GM21529 (cell line): ENCODE data around the gene TTC16.

Experiments
- ATAC-seq: cut with Tn5 transposase; IDR thresholded peaks from one replicate; pipeline ENCODE4 v1.9.1; 2021; ENCODE audit not compliant: unreplicated experiment

TTC16 gene

DNA sequence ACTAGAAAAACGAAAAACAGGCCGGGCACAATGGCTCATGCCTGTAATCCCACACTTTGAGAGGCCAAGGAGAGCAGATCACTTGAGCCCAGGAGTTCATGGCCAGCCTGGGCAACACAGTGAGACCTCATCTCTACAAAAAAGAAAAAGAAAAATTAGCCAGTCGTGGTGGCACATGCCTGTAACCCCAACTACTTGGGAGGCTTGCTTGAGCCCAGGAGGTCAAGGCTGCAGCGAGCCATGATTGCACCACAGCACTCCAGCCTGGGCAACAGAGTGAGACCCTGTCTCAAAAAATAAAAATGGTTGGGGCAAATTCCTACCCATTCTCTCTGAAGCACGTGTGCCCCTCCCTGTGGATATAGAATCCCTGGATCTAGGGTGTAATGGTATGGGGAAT lies 17.5 kb upstream of the TTC16 start:
- ATAC-seq: no peak

DNA sequence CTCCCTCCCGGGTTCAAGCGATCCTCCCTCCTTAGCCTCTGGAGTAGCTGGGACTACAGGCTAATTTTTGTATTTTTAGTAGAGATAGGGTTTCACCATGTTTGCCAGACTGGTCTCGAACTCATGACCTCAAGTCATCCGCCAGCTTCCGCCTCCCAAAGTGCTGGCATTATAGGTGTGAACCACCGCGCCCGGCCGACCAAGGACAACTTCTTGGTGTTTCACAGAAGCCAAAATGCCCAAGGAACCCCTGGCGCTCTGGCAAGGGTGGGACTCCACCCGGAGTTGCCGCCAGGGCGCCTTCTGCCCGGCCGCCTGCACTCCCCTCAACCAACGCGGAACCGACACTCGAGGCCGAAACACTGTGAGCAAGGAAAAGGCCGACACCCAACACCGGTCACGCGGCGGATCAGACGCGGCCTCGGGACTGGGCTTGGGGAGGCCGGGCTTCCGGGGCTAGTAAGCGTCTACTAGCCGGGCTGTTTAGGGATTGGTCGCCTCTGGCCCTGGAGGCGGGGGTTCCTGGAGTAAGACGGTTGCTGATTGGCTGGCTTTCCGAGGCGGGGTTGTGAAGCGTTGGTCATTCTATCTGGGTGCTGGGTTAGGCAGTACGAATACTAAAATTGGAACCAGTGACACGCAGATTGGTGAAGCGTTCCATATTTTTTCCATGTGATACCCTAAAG lies 16.8 kb upstream of the TTC16 start:
- peak; percentile 91 for ATAC-seq

DNA sequence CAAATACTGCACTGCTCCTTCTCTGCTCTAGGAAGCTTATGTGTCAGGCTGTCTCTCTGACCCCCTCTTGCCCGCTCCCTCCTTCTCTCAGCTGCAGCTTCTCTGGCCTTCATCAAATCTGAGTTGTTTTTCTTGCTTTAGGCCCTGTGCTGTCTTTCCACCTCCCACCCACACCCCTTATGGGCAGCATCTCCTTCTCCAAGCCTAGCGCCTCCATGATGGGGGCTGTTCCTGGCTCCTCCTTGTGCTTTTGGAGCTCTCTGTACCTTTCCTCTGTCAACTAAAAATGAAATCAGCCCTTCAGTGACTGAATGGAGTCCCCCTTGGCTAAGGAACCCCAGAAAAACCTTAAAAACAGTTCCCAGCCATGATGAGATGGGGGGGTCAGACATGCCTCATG lies 15.7 kb upstream of the TTC16 start:
- no peak for ATAC-seq

DNA sequence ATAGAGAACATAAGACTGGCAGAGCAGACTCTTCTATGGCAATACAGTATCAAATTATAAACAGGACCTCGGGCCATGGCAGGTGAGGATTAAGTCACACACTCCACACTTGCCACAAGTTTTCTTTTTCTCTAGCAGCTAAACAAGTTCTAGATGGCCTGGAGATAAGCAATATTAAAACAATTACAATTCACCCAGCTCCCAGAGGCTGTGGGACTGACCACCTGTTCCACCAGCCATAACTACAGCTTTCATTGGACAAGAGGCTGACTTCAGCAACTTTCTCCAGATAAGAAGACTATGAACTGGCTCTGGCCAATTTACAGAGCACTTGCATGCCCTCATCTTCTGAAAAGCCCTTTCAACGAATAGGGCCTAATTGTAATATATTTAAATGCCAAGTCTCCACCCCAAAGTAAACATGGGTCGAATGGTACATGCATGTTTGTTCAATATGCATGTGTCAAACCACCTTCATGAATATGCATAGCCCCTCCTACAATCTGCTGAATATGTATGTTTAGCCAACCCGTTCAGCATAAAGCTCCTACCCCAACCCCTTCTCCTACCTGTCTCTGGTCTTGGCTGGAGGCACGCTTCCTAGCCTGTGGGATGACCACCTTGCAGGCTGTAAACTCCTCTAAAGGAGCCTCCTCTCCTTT lies 15.2 kb upstream of the TTC16 start:
- no peak for ATAC-seq

DNA sequence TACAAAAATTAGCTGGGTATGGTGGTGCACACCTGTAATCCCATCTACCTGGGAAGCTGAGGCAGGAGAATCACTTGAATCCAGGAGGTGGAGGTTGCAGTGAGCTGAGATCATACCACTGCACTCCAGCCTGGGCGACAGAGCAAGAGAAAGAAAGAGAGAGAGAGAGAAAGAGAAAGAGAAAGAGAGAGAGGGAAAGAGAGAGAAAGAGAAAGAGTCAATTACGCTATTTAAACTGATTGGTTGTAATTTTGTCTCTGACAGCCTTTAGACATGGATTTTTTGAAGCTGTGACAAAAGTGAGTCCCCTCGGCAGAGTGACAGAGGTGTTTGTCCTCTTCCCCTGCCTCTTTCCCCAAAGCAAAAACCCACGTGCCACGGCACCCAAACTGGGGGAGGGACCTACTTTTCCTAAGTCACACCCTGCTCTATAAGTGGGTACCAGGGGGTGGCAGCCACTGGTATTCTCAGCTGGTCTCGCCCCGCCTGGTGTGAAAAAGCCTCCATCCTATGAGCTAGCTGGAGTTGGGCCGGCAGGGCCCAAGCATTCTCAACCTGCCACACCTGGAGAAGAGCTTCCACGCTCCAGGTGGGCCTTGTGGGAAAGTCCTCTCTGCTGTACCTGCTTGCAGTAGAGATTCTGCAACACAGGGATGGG lies 12.5 kb upstream of the TTC16 start:
- ATAC-seq: no peak

DNA sequence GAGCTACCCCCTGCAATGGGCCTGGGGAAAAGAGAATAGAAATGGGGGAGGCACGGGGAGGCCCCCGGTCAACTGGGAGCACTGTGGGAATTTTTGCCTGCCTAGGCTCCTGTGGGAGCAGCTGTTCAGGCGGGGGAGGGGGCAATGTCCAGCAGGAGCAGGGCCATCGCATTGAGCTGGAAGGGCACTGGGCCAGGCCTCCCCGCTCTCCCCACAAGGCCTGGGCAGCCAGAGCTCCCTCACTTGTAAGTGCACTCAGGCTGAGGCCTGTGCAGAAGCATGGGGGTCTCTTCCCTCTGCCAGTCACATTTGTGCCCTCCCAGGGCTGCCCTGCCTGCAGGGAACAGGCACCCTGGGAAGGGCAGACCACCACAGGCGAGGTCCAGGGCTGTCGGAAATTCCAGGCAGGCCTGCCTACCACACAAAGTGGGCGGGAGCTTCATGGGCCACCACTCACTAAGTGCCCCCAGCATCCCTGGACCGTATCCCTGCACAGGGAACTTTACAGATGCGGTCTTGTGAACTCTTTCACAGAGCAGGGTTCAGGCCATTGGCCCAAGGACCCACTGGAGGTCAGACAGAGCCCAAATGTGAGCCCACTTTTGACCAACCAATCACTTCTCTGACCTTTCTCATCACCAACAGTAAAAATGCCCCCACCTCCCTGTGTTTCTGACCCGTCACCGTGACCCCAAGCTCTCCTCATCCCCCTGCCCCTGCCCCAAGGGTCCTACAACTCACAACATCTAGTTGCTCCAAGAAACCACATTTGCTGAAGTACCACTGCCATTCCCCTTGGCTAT lies 10.1 kb upstream of the TTC16 start:
- ATAC-seq: no peak

DNA sequence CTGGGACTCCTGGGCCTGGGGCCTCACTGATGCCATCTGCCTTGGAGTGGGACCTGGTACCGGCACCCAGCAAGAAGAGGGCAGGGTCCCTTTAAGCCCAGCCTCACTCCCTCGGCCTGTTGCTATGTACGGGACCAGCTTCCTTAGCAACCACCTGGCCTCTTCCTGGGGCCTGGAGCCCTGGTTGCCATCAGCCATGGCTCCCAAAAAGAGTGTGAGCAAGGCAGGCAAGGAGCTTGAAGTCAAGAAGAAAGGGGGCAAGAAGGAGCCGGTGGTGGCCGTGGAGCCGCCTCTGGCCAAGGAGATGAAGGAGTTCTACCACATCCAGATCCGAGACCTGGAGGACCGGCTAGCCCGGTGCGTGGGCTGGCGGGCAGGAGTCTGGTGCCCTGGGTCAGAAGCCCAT lies 9.0 kb upstream of the TTC16 start, which contains the start of gene CFAP157:
Gene CFAP157, plus strand, starts transcription at position 153 of the 406 bp plus-strand sequence. Its CDS starts 44 bp downstream, at position 197.
- no peak for ATAC-seq

DNA sequence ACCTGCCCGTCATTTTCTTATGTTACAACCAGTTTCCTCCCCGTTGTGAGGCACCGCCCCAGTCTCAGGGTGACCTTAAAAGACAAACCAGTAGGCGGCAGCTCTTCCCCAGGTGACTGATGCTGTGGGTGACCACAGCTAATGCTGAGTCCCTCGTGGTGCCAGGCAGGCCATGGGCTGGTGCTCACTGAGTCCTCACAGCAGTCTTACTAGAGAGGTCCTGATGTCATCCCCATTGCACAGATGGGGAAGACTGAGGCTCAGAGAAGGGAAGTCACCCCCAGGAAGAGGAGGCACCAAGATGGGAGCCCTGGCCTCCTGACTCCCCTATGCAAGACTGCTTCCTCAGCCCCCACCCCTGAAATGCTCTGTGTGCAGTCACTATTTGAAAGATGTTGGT lies 8.1 kb upstream of the TTC16 start:
- no peak for ATAC-seq

DNA sequence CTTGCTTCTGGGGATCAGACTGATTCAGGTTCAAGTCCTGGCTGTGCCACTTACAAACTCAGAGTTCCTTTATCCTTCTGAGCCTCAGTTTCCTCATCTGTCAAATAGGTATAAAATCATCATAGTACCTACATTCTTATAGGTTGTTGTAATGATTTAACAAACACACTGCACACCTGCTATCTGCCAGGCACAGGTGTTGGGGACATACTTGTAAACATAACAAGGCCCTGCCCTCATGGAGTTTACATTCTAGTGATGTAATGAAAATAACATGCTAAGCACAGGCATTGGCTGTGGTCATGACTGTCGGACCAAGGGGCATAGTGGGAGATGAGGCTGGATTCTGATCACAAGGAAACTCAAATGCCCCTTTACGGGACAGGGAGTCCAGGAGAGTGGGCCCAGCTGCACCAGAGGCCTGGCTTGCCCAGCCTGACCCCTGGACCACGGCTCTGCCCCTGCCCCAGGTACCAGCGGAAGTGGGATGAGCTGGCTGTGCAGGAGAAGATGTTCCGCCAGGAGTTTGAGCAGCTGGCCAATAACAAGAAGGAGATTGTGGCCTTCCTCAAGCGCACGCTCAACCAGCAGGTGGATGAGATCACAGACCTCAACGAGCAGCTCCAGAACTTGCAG lies 6.8 kb upstream of the TTC16 start:
- ATAC-seq: no peak

DNA sequence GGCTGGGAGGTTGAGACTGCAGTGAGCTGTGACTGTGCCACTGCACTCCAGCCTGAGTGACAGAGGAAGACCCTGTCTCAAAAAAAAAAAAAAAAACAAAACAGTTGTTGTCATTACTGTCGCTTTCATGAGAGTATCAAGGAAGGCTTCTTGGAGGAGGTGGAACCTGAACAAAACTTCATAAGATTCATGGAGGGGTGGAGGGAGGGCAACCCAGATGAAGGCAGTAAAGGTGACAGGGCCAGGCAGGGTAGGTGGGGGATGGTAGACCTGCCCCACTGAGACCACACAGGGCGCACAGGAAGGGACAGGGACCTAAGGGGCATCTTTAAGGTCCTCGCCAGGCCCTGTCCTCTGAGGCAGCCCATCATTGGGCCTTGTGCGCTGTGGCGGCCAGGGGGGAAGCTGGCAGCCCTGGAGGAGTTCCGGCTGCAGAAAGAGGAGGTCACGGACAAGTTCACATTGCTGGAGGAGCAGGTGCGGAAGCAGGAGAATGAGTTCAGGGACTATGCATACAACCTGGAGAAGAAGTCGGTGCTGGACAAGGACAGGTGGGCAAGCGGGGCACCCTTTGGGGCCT lies 5.6 kb upstream of the TTC16 start:
- ATAC-seq: no peak

DNA sequence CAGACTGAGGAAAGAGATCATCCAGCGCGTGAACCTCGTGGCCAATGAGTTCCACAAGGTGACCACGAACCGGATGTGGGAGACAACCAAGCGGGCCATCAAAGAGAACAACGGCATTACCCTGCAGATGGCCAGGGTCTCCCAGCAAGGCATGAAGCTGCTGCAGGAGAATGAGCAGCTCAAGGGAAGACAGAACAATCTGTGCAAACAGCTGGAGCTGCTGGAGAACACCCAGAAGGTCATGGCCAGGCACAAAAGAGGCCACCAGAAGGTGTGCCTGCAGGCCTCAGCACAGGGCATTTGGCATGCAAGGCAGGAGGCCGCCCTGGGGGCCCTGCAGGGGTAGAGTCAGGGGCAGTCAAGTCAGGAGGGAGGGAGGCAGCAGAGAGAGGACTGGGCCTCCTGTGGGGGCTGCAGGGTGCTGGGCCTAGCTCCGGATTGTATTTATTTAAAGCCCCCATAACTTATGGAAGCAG lies 4.6 kb upstream of the TTC16 start:
- ATAC-seq: no peak

DNA sequence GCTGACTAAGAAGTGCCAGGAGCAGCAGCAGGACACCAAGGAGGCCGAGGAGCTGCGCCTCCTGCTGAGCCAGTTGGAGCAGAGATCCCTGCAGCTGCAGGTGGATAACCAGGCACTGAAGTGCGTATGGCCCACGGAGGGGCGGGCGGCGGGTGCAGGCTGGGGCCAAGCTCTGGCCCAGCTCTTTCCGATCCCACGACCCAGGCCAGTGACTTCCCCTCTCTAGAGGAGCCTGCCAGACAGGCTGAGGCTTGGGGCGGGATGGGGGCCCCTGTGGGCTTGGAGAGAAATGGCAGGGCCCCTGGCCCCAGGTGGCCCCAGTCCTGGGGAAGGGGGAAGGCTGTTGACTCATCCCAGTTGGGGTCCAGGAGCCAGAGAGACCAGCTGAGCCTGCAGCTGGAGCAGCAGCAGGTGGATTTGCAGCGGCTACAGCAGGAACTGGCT lies 4.0 kb upstream of the TTC16 start:
- ATAC-seq: no peak

DNA sequence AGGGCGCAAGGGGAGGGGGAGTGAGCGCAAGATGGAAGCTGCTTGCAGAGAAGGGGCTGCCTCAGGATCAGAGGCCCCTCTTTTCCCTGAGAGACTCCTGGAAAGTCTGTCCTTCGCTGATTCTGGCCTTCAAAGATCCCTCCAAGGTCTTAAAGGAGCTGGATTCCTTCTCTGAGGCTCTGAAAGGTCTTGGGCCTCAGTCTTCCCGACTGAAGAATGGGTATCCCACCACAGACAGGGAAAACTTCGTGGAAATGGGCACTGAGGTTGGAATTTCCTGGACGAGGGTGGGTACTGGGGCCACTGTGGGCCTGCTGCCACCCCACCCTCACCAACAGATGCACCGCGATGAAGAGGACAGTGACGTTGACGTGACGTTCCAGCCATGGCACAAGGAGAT lies 3.5 kb upstream of the TTC16 start:
- ATAC-seq: no peak

DNA sequence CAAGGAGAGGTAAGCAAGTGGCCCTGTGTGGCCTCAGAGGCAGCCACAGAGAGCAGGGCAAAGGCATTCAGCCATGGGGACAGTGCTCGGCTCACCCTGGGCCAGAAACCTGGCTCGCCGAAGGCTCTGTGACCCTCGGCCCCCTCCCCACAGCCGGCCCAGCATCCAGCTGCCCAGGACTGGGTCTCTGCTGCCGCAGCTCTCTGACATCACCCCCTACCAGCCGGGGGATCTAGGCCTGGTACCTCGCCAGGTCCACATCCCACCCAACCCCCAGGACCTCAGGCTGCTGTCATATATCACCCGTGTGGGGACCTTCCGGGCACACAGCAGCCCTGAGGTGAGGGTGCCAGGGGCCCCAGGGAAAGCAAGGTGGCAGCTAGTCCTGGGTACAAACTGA lies 3.0 kb upstream of the TTC16 start:
- ATAC-seq: no peak

DNA sequence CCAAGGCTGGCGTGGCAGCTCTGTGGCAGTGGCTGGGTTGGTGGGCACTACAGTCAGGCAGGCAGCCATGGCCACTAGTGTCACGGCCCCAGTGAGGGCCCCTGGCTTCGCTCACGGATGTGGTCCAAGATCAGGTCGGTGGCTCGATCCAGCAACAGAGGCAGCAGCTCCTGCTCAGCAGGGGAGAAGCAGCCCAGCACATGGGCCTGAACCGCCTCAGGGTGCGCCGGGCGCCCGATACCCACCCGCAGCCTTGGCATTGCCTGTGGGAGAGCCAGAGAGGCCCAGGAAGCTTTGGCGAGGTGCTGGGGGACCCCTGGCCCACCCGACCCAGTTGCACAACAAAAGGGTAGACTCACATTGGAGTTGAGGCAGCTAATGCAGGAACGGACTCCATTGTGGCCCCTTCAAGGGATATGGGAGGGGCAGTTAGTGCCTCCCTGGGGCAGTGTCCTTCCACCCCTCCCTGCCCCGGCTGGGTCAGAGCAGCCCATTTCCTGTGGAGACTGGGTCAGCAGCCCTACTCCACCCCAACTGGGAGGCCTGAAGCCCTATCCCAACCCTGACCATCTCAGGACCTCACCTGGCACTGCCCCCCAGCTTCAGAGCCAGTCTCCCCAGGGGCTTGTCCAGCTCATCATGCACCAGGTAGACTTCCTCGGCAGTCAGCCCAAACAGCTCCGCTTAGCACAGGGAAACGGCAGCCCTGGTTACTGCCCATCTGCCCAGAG lies 1.7 kb upstream of the TTC16 start:
- no peak for ATAC-seq

DNA sequence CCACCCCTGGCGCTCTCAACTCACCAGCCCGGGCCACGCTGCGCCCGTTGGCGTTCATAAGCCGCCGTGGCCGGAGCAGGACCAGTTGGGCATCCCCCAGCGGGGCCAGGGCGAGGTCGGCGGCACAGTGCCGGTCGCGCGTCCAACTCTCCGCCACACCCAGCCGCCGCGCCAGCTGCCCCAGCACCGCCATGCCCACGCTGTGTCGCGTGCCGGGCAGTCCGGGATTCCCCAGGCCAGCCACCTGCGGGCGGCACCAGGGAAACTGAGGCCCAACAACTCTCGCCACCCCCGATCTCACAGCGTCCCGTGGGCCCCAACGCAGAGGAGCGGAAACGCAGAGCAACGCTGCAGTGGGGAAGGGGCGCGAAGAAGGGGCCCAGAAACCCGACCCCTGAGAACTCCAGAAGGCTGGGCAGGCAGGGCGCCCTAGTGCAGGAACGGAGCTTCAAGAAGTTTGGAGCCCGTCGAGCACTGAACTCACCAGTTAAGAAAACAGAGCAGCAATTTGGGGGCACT lies 869 bp upstream of the TTC16 start:
- ATAC-seq: no peak

DNA sequence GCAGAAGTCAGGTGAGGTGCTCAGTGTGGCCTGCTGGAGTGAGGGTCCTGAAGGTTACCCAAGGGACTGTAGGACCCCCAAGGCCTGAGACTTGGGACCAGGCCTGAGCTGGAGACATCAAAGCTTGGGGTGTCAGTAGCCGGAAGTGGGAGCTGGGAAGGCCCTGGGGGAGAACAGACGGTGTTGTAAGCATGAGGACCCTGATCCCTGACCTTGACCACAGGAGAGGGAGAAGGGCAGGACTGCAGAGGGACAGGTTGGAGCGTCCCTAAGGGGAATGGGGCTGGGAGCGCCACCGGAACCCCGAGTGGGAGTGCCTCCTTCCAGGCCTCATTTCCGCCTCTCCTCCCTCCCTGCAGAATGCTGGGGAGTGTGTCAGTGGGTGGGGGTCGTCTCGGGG lies 533 bp downstream of the TTC16 start:
- no peak for ATAC-seq

DNA sequence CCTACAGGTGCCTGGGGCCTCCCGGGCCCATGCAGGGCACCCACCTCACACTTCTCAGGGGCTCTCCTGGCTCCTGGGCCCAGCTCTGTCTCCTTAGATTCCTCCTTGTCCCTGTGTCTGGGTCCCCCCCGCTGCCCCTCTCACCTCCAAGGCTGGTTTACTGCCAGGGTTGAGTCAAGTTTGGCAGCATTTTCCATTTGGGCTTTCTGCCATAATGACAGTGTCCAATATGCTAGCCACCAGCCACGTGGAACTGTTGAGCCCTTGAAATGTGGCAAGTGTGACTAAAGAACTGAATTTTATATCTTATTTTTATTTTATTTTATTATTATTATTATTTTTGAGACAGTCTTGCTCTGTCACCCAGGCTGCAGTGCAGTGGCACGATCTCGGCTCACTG lies 1.9 kb downstream of the TTC16 start:
- no peak for ATAC-seq

DNA sequence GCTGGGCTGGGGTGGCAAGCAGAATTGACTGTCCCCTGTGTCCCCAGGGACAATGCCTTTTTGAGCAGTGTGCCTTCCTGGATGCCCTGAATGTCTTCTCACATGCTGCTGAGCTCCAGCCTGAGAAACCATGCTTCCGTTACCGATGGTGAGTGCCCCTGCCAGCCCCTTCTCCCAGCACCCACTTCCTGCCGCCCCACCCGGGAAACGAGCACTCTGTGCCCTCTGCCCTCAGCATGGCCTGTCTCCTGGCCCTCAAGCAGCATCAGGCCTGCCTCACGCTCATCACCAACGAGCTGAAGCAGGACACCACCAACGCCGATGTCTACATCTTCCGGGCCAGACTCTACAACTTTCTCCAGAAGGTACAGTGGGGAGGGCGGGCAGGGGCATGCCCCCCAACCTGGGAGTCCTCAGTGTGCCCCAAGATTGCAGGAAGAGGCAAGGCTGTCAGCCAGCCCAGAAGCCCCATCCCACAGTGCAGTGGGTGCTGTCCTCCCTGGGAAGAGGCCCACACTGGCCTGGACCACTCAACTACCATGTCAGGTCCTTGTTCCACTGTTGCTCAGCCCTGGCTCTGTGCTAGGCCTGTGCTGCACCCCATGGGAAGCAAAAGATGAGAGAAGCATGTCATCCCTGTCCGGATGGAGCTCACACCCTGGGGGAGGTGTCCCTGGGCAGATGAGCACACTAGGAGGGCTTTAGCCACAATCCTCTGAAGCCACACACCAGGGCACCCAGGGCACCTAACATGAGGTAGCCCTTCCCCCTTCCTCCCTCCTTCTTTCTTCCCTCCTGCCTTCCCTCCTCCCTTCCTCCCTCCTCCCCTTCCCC lies 4.4 kb downstream of the TTC16 start:
- ATAC-seq: no peak
